T47D (cell line): ENCODE data around the gene PEAR1.

Experiments
- DNase-seq, 2 experiments: peaks; one replicate each; pipeline versions ENCODE4 v3.0.0 to v3.0.0-alpha.2; 2011 to 2012; ENCODE audit warnings: low read depth in 1 of 2, low spot score in 1 of 2
- JUND ChIP-seq: IDR thresholded peaks from 2 replicates; pipeline ENCODE4 v1.6.1; 2012; ENCODE audit warnings: low read depth
- in situ Hi-C: cut with HindIII; loops from 2 replicates; pipeline ENCODE4 v1.10.0; 2016; ENCODE audit warnings: low sequenced_read_pairs, low pct_unique_long_range_greater_than_20kb

PEAR1 gene

DNA sequence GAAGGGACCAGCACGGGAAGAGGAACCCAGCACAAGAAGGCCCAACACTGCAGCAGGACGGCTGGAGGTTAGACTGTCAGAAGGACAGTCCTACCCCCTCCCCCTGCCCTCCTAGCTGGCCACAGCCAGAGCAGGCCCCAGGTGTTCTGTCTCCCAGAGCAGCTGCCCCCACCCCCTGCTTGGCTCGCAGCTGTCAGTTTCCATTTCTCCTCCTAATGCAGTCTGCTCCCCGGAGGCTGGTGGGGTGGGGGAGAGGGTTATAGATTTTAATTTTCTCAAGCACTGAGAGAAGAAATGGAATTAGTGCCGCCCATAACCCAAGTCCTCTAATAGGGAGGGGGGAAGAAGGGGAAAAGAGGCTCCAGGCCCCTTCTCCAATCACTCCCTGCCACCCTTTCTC lies 13.0 kb upstream of the PEAR1 start:
- no peak for DNase-seq
- TF ChIP-seq JUND, result no peak
- in situ Hi-C loops, result no loop called here

DNA sequence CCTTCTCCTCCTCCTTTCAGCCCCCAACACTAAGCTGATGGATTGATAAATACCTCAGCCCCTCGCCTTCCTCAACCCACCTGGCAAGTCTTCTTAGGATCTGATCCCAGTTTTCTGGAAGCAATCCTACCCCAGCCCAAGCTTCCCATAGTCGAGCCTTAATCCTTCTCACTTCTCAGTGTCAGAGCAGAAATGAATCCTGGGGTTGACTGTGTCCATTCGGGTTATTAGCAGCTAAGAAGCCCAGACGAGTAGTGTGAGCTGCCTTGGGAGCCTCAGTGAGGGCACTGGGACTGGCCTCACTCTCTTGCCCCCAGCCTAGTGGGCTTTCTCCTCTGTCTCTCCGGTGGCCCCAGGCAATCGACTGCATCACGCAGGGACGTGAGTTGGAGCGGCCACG lies 12.4 kb upstream of the PEAR1 start:
- in situ Hi-C loops, result no loop called here

DNA sequence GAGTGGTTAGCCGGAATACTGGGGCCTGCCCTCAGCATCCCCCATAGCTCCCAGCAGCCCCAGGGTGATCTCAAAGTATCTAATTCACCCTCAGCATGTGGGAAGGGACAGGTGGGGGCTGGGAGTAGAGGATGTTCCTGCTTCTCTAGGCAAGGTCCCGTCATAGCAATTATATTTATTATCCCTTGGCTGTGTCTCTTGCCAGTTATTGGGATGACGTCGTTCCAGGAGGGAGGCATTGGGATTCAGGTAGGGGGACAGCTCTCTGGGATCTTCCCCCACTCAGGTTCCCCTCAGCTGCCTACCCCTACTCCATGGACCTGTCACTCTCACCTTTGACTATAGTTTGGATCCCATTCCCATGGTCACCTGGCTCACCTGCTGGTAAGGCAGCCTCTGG lies 11.9 kb upstream of the PEAR1 start:
- no peak for DNase-seq
- no peak for TF ChIP-seq JUND
- in situ Hi-C loops, result no loop called here

More for the DNA sequence above, 12.4 kb upstream of the PEAR1 start:
- TF ChIP-seq JUND, result no peak
- no peak for DNase-seq

DNA sequence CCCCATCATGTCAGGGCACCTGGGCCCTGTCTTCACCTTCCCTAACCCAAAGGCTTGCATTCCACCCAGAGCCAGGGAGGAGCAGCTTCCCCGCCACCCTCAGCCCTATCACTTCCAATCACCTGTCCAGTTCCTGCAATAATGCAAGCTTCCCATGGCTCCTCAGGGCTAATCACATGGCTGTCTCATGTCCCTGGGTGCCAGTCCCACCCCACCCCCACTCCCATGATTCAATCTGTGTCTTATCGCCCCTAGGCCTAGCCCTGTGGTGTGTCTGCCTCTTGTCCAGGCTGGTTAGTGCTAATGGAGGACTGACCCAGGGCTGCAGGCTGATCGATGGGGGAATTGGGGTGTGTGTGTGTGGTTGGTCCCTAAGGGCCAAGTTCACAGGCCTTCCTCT lies 11.0 kb upstream of the PEAR1 start:
- DNase-seq, result no peak
- in situ Hi-C loops, result no loop called here
- no peak for TF ChIP-seq JUND

DNA sequence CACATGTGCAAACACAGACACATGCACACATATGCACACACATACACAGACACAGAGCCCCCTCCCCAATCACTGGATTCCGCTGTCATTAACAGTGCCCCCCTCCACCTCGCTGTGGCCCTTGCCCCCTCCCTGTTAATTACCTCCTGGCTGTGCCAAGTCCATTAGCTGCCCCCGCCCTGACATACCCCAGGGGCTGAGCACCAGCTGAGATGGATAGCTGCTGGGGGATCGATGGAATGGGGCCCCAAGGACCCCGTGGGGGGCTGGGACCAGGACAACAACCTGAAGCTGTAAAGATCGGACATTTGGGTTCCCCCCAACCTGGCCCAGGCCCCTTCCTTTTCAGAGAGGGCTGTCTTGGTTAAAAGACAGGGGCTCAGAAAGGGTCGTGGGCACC lies 9.6 kb upstream of the PEAR1 start:
- no peak for DNase-seq
- in situ Hi-C loops, result no loop called here

DNA sequence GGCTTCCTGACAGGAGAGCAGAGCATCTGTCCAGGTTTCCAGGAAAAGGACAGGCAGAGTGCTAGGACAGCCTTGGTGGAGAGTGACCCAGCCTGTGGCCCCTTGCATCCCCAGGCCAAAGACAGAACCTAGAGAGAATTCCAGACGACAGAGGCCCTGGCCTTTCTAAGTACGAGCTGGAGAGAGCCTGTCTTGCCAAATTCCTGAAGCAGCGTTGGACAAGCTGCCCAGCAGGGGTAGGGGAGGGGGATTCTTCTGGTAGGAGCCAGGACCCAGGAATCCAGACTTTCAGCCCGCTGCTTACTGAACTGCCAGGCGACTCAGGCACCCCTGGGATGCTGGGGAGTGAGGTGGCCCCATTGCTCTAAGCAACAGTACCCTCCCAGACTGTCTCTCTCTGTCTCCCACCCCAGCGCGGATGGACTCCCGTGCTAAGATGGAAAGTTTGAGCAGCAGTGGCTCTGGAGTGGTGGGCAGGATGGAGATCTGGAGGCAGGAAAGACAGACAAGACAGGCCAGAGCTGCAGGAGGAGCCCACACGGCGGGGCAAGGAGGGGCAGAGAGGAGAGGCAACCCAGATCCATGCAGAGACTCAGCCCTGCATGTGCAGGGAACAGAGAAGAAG lies 8.8 kb upstream of the PEAR1 start:
- no peak for DNase-seq
- in situ Hi-C loops, result no loop called here
- TF ChIP-seq JUND, result no peak

More for the DNA sequence above, 9.6 kb upstream of the PEAR1 start:
- no peak for TF ChIP-seq JUND

DNA sequence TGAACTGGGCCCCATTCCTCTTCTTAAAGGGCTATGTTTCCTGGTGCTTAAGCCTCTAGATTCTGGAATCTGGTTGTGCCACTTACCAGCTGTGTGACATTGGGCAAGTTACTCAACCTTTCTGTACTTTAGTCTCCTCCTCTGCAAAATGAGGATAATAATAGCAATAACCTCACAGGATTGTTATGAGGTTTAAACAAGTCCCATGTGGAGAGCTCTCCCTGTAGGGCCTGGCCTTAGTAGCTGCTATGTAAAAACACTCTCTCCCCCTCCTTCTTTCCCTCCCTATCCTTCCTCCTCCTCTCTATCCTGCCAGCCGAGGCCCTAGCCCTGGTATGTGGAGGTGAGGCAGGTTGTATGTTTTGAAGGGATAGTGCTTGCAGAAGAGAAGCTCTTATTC lies 8.2 kb upstream of the PEAR1 start:
- no peak for DNase-seq
- in situ Hi-C loops, result no loop called here
- TF ChIP-seq JUND, result no peak

DNA sequence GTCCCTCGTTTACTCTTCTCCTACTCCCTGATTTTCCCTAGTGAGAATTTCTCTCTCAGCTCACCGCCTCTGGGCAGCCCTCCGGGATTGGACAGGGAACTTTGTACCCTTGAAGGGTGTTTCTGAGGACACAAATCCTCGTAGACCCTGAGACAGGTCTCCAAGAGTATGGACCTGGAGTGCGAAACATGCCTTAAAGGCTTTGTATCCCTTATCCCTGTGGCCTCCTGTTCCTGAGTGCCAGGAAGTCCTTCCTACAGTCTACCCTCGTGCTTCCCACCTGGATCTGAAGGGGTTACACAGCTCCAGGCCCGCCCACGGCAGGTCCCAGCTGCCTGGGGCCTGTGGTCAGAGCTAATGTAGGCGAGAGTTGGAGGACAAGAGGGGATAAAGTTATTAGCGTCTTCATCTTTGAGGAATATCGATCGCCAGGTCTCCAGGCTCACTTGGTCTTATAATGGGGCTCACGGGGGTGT lies 7.6 kb upstream of the PEAR1 start:
- no peak for TF ChIP-seq JUND
- in situ Hi-C loops, result no loop called here
- DNase-seq, result no peak

DNA sequence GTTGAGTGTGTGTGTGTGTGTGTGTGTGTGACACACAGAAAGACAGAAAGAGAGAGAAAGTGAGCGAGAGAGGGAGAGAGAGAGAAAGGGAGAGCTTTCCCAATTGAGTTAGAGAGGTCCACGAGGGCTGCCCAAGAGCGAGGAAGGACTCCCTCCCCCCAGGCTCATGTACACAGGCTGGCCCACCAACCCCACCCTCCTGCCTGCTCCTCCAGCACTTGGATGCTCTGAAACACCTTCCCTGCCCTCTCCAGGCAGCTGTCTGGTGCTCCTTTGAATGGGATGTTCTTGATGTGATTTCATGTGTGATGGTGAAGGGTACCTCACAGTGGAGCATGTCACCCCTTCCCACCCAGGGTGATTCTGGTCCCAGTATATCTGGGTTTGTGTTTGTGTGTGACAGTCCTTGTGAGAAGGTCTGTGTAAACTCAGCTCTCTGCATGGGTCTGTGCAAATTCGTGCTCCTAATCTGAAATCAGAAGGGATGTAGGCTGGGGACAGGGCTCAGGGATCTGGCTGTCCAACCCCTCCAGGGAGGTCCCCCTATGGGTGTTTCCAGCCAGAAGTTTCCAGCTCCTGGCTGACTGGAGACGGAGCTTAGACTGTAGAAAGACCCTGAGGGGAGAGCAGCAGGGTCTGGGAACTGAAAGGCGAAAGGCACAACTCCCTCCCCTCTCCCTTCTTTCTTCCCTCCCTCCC lies 6.8 kb upstream of the PEAR1 start:
- in situ Hi-C loops, result no loop called here
- no peak for TF ChIP-seq JUND
- no peak for DNase-seq

DNA sequence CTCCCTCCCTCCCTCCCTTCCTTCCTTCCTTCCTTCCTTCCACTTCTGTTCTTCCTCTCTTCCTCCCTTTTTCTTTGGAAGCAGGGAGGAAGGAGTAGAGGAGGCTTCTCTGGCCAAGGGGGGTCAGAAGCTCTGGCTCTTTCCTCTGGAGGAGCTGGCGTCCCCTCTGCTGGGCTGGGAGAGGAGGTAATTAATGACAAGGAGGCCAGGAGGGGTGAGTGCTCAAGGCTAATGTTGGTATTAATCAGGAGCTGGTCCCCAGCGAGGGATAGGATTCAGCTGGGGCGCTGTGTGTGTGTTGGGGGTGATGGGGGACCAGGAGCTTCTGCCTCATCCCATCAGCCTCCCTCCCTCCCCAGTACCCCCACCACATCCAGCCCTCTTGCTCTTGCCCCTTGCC lies 6.2 kb upstream of the PEAR1 start:
- in situ Hi-C loops, result no loop called here
- TF ChIP-seq JUND, result no peak
- DNase-seq, result no peak

DNA sequence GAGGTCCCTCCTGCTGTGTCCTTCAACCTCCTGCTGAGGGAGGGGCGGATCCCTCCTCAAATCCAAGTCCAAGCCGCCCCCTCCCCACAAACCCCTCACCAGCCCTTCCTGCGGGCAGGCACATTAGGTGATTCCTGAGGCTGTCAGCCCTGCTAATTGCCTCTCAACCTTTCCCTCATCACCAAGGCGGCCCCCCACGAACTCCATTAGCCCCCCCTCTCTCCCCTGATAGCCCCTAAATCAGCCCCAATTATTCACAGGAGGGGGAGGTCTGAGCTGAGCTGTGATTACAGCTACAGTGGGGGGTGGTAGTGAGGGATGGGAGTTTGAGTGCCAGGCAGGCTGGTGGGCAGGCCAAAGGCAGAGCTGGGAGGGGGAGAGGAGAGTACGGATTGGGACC lies 5.8 kb upstream of the PEAR1 start:
- in situ Hi-C loops, result no loop called here

DNA sequence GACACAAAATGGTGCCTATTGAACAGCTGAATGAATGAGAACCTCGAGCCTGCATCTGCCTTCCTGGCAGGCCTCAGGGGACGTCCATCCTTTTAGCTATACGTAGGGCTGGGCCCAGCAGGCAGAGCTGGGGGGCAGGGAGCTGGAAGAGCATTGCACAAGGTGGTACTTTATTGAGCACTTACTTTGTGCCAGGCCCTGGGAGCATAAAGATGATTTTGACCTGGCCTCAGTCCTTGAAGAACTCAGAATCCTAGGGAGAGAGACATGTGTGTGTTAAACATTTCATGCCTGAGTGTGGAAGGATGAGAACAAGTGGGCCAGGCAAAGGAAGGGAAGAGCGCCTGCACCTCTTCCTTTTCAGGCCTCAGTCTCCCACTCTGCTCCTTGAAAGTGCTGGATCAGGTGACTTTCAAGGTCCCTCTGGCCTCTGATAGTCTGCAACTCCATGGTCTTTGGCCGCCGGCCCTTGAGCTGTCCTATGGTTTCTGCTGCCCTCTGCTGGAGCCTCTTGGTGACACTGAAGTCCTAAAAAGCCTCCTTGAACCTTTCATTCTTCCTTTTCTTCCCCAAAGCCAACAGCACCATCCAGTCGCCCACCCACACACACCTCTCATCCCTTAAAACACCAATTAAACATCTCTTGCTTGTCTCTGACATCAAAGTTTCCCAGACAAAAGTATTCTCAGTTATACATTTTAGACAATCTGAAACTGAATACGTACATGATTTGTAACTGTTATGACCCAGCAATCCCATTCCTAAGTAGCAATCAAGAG lies 3.5 kb upstream of the PEAR1 start:
- DNase-seq, result peak; percentile 85 to 86
- in situ Hi-C loops, result no loop called here
- TF ChIP-seq JUND, result no peak

More for the DNA sequence above, 5.8 kb upstream of the PEAR1 start:
- DNase-seq, result no peak
- no peak for TF ChIP-seq JUND
